ENCODE measurements around the gene NRSN1. TPM values are rescaled to one million over a fixed set of nuclear protein-coding genes. Genes with fewer than 3 reads are reported as not detected.

NRSN1 gene
- total and polyA plus RNA-seq, 2 experiments from 2014 or later: 0.68 to 1.5 TPM

DNA sequence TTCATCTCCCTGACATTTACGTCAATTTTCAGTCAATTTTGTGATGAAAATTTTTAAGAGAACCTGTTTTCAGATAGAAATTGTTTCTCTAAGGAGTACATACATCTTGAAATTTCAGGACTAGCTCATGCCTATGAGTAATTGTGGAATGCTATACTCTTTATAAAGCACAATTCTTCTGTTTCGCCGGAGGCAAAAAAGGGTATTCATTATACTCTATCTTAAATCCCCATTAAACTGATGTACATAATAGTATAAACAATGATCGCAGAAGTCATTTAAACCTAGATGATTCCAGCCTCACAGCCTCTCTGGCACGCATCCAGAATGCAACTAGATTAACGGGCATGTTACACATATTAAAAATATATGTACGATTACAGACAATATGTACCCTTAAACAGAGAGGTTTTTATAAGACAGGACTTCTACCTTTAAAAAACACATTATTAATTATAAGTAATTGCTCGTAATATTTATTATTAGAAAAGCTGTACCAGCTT is 62.6 kb downstream of the NRSN1 start (continued):
- TF ChIP-seq EZH2 (IDR thresholded peaks at IDR 0.05; ENCODE audit: low read depth, unreplicated experiment): no peak

- Histone ChIP-seq H3K9me2 (ENCODE audit: insufficient read depth) (peaks cover 4% of the 10 kb centered on the region; the same call in 1 of the 2 replicates), H3K79me2 (replicated peaks; ENCODE audit: insufficient read depth) (no peaks in the 10 kb centered on the region), H3K4me2 (no peak overlapping the region), H3K36me3 (ENCODE audit: insufficient read depth) (no peaks in the 10 kb centered on the region), H3K4me3 (no peak overlapping the region), H3K27me3 (ENCODE audit: insufficient read depth) (no peaks in the 10 kb centered on the region), H4K20me1 (replicated peaks; ENCODE audit: insufficient read depth) (no peaks in the 10 kb centered on the region), H3K4me1 (ENCODE audit: insufficient read depth) (no peaks in the 10 kb centered on the region), H3F3A (replicated peaks; ENCODE audit: low read depth) (no peaks in the 10 kb centered on the region), H2AFZ (no peak overlapping the region), H3K27ac (ENCODE audit: low read depth) (no peak overlapping the region)
- Mint-ChIP-seq H3K27me3 (ENCODE audit: insufficient read depth, low read depth, poor library complexity) (no peaks in the 10 kb centered on the region), H3K9me3 (no peaks in the 10 kb centered on the region), H3K27ac (no peak overlapping the region), H3K4me3 (no peak overlapping the region), H3K36me3 (ENCODE audit: low read depth) (no peaks in the 10 kb centered on the region), H3K4me1 (no peaks in the 10 kb centered on the region)
- DNase-seq (ENCODE audit: low spot score) (no peak), ATAC-seq (no peak)
- TF ChIP-seq, protein P1, sequence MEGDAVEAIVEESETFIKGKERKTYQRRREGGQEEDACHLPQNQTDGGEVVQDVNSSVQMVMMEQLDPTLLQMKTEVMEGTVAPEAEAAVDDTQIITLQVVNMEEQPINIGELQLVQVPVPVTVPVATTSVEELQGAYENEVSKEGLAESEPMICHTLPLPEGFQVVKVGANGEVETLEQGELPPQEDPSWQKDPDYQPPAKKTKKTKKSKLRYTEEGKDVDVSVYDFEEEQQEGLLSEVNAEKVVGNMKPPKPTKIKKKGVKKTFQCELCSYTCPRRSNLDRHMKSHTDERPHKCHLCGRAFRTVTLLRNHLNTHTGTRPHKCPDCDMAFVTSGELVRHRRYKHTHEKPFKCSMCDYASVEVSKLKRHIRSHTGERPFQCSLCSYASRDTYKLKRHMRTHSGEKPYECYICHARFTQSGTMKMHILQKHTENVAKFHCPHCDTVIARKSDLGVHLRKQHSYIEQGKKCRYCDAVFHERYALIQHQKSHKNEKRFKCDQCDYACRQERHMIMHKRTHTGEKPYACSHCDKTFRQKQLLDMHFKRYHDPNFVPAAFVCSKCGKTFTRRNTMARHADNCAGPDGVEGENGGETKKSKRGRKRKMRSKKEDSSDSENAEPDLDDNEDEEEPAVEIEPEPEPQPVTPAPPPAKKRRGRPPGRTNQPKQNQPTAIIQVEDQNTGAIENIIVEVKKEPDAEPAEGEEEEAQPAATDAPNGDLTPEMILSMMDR (conservative IDR thresholded peaks at IDR 0.05; ENCODE audit: low read depth in 2 of 2): no peak
- TF ChIP-seq, protein P2, sequence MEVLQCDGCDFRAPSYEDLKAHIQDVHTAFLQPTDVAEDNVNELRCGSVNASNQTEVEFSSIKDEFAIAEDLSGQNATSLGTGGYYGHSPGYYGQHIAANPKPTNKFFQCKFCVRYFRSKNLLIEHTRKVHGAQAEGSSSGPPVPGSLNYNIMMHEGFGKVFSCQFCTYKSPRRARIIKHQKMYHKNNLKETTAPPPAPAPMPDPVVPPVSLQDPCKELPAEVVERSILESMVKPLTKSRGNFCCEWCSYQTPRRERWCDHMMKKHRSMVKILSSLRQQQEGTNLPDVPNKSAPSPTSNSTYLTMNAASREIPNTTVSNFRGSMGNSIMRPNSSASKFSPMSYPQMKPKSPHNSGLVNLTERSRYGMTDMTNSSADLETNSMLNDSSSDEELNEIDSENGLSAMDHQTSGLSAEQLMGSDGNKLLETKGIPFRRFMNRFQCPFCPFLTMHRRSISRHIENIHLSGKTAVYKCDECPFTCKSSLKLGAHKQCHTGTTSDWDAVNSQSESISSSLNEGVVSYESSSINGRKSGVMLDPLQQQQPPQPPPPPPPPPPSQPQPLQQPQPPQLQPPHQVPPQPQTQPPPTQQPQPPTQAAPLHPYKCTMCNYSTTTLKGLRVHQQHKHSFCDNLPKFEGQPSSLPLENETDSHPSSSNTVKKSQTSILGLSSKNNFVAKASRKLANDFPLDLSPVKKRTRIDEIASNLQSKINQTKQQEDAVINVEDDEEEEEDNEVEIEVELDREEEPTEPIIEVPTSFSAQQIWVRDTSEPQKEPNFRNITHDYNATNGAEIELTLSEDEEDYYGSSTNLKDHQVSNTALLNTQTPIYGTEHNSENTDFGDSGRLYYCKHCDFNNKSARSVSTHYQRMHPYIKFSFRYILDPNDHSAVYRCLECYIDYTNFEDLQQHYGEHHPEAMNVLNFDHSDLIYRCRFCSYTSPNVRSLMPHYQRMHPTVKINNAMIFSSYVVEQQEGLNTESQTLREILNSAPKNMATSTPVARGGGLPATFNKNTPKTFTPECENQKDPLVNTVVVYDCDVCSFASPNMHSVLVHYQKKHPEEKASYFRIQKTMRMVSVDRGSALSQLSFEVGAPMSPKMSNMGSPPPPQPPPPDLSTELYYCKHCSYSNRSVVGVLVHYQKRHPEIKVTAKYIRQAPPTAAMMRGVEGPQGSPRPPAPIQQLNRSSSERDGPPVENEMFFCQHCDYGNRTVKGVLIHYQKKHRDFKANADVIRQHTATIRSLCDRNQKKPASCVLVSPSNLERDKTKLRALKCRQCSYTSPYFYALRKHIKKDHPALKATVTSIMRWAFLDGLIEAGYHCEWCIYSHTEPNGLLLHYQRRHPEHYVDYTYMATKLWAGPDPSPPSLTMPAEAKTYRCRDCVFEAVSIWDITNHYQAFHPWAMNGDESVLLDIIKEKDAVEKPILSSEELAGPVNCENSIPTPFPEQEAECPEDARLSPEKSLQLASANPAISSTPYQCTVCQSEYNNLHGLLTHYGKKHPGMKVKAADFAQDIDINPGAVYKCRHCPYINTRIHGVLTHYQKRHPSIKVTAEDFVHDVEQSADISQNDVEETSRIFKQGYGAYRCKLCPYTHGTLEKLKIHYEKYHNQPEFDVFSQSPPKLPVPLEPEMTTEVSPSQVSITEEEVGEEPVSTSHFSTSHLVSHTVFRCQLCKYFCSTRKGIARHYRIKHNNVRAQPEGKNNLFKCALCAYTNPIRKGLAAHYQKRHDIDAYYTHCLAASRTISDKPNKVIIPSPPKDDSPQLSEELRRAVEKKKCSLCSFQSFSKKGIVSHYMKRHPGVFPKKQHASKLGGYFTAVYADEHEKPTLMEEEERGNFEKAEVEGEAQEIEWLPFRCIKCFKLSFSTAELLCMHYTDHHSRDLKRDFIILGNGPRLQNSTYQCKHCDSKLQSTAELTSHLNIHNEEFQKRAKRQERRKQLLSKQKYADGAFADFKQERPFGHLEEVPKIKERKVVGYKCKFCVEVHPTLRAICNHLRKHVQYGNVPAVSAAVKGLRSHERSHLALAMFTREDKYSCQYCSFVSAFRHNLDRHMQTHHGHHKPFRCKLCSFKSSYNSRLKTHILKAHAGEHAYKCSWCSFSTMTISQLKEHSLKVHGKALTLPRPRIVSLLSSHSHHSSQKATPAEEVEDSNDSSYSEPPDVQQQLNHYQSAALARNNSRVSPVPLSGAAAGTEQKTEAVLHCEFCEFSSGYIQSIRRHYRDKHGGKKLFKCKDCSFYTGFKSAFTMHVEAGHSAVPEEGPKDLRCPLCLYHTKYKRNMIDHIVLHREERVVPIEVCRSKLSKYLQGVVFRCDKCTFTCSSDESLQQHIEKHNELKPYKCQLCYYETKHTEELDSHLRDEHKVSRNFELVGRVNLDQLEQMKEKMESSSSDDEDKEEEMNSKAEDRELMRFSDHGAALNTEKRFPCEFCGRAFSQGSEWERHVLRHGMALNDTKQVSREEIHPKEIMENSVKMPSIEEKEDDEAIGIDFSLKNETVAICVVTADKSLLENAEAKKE (CRISPR knock-in tag; IDR thresholded peaks at IDR 0.05): no peak
These were observed 65.3 kb downstream of the NRSN1 start for GRCh38 chr6:24191346-24191745.
